Neural progenitor cell (in vitro differentiated cells): Measurements from ENCODE around the gene BMPR1A. TPM values are rescaled to one million over a fixed set of nuclear protein-coding genes. Genes with fewer than 3 reads are reported as not detected.

Experiments used
- DNase-seq: peaks from one replicate; pipeline ENCODE4 v3.0.0-alpha.2; 2016; ENCODE audit warnings: low spot score
- H2AFZ ChIP-seq: fragments of 200-600 bp; sonication (generic); replicated peaks from 2 replicates; pipeline ENCODE4 v1.6.1; 2016; ENCODE audit warnings: antibody characterized with exemption
- H3F3A ChIP-seq: fragments of 200-600 bp; sonication (generic); 2 replicates; pipeline ENCODE4 v1.6.1; 2016; ENCODE audit warnings: antibody characterized with exemption, low read depth
- H3K27ac ChIP-seq: fragments of 200-600 bp; sonication (generic); 2 replicates; pipeline ENCODE4 v1.5.1; 2016; ENCODE audit warnings: mild to moderate bottlenecking
- H3K27me3 ChIP-seq: fragments of 200-600 bp; sonication (generic); 2 replicates; pipeline ENCODE4 v1.6.1; 2016; ENCODE audit warnings: mild to moderate bottlenecking, moderate library complexity
- H3K36me3 ChIP-seq: fragments of 200-600 bp; sonication (generic); 2 replicates; pipeline ENCODE4 v1.5.1; 2016
- H3K4me1 ChIP-seq: fragments of 200-600 bp; sonication (generic); 2 replicates; pipeline ENCODE4 v1.6.1; 2016; ENCODE audit warnings: mixed run types
- H3K4me2 ChIP-seq: fragments of 200-600 bp; sonication (generic); 2 replicates; pipeline ENCODE4 v1.6.1; 2016
- H3K4me3 ChIP-seq: fragments of 200-600 bp; sonication (generic); 2 replicates; pipeline ENCODE4 v1.5.1; 2016
- H3K79me2 ChIP-seq: fragments of 200-600 bp; sonication (generic); 2 replicates; pipeline ENCODE4 v1.6.1; 2016; ENCODE audit warnings: low read depth
- H3K9ac ChIP-seq: fragments of 200-600 bp; sonication (generic); 2 replicates; pipeline ENCODE4 v1.6.1; 2016
- H3K9me3 ChIP-seq: fragments of 200-600 bp; sonication (generic); 2 replicates; pipeline ENCODE4 v1.5.1; 2016; ENCODE audit warnings: low read depth
- H4K20me1 ChIP-seq: fragments of 200-600 bp; sonication (generic); 2 replicates; pipeline ENCODE4 v1.6.1; 2016; ENCODE audit warnings: low read depth
- H3K27ac Mint-ChIP-seq: 3 replicates; pipeline ENCODE4 v1.8.0; 2021; ENCODE audit warnings: mixed read lengths
- H3K27me3 Mint-ChIP-seq: 2 replicates; pipeline ENCODE4 v1.8.0; 2022; ENCODE audit warnings: low read depth, mild to moderate bottlenecking, inconsistent platforms, moderate library complexity, mixed read lengths; ENCODE audit not compliant: insufficient read depth
- H3K36me3 Mint-ChIP-seq: 3 replicates; pipeline ENCODE4 v1.8.0; 2021; ENCODE audit warnings: mixed read lengths
- H3K4me1 Mint-ChIP-seq: 3 replicates; pipeline ENCODE4 v1.8.0; 2021; ENCODE audit warnings: mixed read lengths
- H3K4me3 Mint-ChIP-seq: 3 replicates; pipeline ENCODE4 v1.8.0; 2021; ENCODE audit warnings: mild to moderate bottlenecking, moderate library complexity, mixed read lengths
- H3K9me3 Mint-ChIP-seq: 3 replicates; pipeline ENCODE4 v1.8.0; 2020; ENCODE audit warnings: mixed read lengths
- EZH2 ChIP-seq: fragments of 200-600 bp; sonication (generic); IDR thresholded peaks from 2 replicates; pipeline ENCODE4 v1.6.1; 2017; ENCODE audit warnings: antibody characterized with exemption, mild to moderate bottlenecking, moderate library complexity
- EZH2phosphoT487 ChIP-seq: fragments of 200-600 bp; sonication (generic); IDR thresholded peaks from 2 replicates; pipeline ENCODE4 v1.6.1; 2017; ENCODE audit warnings: antibody characterized with exemption
- total RNA-seq: library from RNA; depleted of rRNA; stranded (reverse); fragments of >200 nt; gene quantifications from 2 replicates; pipeline ENCODE4 v1.2.3, GENCODE V29; 2015; ENCODE audit warnings: low replicate concordance
- TF ChIP-seq, protein P1 (sequence below): fragments of 200-600 bp; sonication (generic); IDR thresholded peaks from 2 replicates; pipeline ENCODE4 v1.5.1; 2017; ENCODE audit warnings: antibody characterized with exemption, mild to moderate bottlenecking

The BMPR1A gene
- total RNA-seq, 1 donor from 2014 or later = 76.2 TPM

DNA sequence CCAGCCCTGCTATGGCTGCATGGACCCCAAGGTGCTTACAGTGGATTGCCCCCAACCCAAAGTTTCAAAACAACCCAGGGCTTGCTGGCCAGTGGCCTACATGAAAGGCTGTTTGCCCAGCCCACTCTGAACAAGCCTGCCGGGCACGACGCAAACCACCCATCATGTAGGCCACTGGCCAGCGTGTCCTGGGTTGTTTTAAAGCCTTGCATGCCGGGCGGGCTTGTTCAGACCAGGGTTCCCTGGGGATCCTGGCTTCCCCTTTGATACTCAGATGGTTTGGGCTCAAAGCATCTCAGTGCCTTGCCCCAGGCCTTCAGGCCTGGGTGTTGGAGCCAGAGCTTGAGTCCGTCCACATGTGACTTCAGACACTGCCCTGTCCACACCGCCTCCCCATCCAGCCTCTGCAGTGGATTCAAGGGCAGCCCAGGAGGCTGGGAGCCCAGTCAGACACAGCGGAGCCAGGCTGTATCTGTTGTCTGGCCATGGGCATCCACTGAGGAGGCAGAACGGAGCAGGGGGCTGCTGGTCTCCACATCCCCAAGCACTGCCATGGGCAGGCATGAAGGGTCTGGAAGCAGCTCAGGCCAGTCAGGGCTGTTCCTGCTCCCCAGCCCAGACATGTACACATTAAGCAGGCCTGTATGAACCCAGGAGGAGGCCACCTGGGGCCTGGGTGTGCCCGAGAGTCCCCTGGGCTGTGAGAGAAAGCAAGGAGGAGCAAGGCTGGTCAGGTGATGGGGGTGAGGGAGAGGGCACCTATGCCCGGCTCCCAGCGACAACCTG lies 207.8 kb downstream of the BMPR1A start:
- Mint-ChIP-seq H3K4me1 (peaks cover 25% of the 10 kb centered on the region), H3K36me3 (no peaks in the 10 kb centered on the region), H3K27ac (no peak overlapping the region), H3K27me3 (peaks cover 3% of the 10 kb centered on the region), H3K9me3 (no peaks in the 10 kb centered on the region), H3K4me3 (no peak overlapping the region)
- Histone ChIP-seq H3K9ac (no peak overlapping the region), H3K4me3 (no peak overlapping the region), H3K9me3 (no peaks in the 10 kb centered on the region), H3K27ac (no peak overlapping the region), H3F3A (peaks cover 2% of the 10 kb centered on the region), H3K36me3 (no peaks in the 10 kb centered on the region), H3K79me2 (no peaks in the 10 kb centered on the region), H3K27me3 (no peaks in the 10 kb centered on the region), H2AFZ (no peak overlapping the region), H4K20me1 (no peaks in the 10 kb centered on the region), H3K4me1 (peaks cover 11% of the 10 kb centered on the region), H3K4me2 (no peak overlapping the region)
- DNase-seq = no peak
- TF ChIP-seq EZH2phosphoT487 (no peak), EZH2 (no peak)
- TF ChIP-seq, protein P1, sequence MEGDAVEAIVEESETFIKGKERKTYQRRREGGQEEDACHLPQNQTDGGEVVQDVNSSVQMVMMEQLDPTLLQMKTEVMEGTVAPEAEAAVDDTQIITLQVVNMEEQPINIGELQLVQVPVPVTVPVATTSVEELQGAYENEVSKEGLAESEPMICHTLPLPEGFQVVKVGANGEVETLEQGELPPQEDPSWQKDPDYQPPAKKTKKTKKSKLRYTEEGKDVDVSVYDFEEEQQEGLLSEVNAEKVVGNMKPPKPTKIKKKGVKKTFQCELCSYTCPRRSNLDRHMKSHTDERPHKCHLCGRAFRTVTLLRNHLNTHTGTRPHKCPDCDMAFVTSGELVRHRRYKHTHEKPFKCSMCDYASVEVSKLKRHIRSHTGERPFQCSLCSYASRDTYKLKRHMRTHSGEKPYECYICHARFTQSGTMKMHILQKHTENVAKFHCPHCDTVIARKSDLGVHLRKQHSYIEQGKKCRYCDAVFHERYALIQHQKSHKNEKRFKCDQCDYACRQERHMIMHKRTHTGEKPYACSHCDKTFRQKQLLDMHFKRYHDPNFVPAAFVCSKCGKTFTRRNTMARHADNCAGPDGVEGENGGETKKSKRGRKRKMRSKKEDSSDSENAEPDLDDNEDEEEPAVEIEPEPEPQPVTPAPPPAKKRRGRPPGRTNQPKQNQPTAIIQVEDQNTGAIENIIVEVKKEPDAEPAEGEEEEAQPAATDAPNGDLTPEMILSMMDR = no peak

DNA sequence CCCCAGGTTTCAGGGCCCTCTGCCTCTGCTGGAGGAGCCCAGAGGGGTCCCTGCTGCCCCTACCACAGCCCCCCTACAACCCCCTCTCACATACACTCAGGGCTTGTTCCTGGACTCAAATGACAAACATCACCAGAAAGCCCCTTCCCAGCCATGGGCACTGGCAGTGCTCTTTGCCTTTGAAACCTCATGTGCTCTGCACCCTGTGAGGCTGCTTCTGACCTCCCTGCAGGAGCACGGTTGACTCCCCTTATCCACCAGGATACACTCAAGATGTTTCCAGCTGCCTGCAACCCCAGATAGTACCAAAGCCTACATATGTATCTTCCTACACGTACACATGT lies 208.4 kb downstream of the BMPR1A start:
- Mint-ChIP-seq H3K27me3 (peaks cover 4% of the 10 kb centered on the region), H3K9me3 (no peaks in the 10 kb centered on the region), H3K36me3 (no peaks in the 10 kb centered on the region), H3K27ac (peak overlapping the region; percentile 44), H3K4me1 (peaks cover 28% of the 10 kb centered on the region), H3K4me3 (no peak overlapping the region)
- Histone ChIP-seq H3K36me3 (no peaks in the 10 kb centered on the region), H3K4me1 (peaks cover 15% of the 10 kb centered on the region), H3K27ac (no peak overlapping the region), H3K27me3 (no peaks in the 10 kb centered on the region), H3K4me2 (no peak overlapping the region), H3K79me2 (no peaks in the 10 kb centered on the region), H3K4me3 (no peak overlapping the region), H3F3A (peaks cover 8% of the 10 kb centered on the region), H3K9me3 (no peaks in the 10 kb centered on the region), H2AFZ (no peak overlapping the region), H3K9ac (no peak overlapping the region), H4K20me1 (no peaks in the 10 kb centered on the region)
- DNase-seq = no peak
- TF ChIP-seq EZH2 = no peak
- TF ChIP-seq, protein P1 = no peak
- TF ChIP-seq EZH2phosphoT487 = no peak

DNA sequence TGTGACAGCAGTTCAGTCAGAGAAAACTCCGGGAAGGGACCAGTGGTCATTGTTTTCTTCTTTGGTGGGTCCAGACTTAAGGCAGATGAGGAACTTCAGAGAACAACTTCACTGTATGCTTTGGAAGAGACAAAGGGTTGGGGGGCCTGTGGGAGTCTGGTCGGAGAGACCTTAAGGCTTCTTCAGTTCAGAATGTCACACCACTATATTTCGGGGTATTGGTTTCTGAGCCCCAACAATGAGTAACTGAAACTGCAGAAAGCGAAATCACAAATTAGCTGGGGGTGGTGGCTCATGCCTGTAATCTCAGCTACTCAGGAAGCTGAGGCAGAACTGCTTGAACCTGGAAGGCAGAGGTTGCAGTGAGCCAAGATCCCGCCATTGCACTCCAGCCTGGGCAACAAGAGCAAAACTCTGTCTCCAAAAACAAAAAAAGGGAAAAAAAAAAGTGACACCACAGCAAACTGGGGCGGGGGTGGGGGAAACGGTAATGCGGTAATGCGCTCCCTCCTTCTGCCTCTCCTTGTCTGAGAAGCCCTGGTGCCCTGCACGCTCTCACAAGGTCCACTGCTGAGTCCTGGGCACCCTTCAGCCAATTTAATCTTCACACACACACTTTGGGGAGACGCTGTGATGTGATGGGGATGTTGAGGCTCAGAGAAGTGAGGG lies 209.7 kb downstream of the BMPR1A start:
- peak overlapping the region; percentile 91 for H2AFZ ChIP-seq
- no peak for TF ChIP-seq EZH2phosphoT487
- TF ChIP-seq, protein P1 = no peak
- TF ChIP-seq EZH2 = no peak
- Mint-ChIP-seq H3K4me1 (peaks cover 34% of the 10 kb centered on the region), H3K4me3 (no peak overlapping the region), H3K9me3 (no peaks in the 10 kb centered on the region), H3K27me3 (peaks cover 4% of the 10 kb centered on the region), H3K36me3 (no peaks in the 10 kb centered on the region), H3K27ac (peak overlapping the region; percentile 84)
- H3K36me3 ChIP-seq = no peaks in the 10 kb centered on the region
- H3K9me3 ChIP-seq = no peaks in the 10 kb centered on the region
- H3K79me2 ChIP-seq = no peaks in the 10 kb centered on the region
- H3K4me3 ChIP-seq = no peak overlapping the region
- H3K27me3 ChIP-seq = peaks cover 4% of the 10 kb centered on the region
- no peak overlapping the region for H3K9ac ChIP-seq
- DNase-seq = no peak
- H3K4me2 ChIP-seq = no peak overlapping the region
- H3K27ac ChIP-seq = no peak overlapping the region
- peaks cover 27% of the 10 kb centered on the region for H3K4me1 ChIP-seq
- peaks cover 18% of the 10 kb centered on the region for H3F3A ChIP-seq
- H4K20me1 ChIP-seq = no peaks in the 10 kb centered on the region
